Measurements from ENCODE around the gene TUSC2. TPM values are rescaled to one million over a fixed set of nuclear protein-coding genes. Genes with fewer than 3 reads are reported as not detected.

The TUSC2 gene
- total and polyA plus RNA-seq, 2 of the 13 experiments (the other 11 are each of a cell fraction or from before 2014, with no cell fraction given): 36.7 to 39.1 TPM

- TF ChIP-seq ZNF687 (CRISPR knock-in tag; IDR thresholded peaks at IDR 0.05) (peak; percentile 68), ATF3 (CRISPR knock-in tag; IDR thresholded peaks at IDR 0.05) (peak; percentile 19; the same call in 1 of the 2 replicates), ZC3H4 (CRISPR knock-in tag; IDR thresholded peaks at IDR 0.05; ENCODE audit: borderline replicate concordance) (0 out of 2 replicates have a peak, but pooled peaks have one; percentile 32), ZNF383 (CRISPR knock-in tag; IDR thresholded peaks at IDR 0.05; ENCODE audit: borderline replicate concordance) (0 out of 2 replicates have a peak, but pooled peaks have one; percentile 77), THAP9 (CRISPR knock-in tag; IDR thresholded peaks at IDR 0.05; ENCODE audit: borderline replicate concordance) (no peak), HNRNPLL (IDR thresholded peaks at IDR 0.05; ENCODE audit: low read depth, low read length, poor library complexity, severe bottlenecking) (peak; percentile 11), ZNF598 (CRISPR knock-in tag; IDR thresholded peaks at IDR 0.05; ENCODE audit: borderline replicate concordance) (0 out of 2 replicates have a peak, but pooled peaks have one; percentile 13), POLR2G (IDR thresholded peaks at IDR 0.05; ENCODE audit: low read depth, low read length) (peak; percentile 16), ZBTB38 (CRISPR knock-in tag; IDR thresholded peaks at IDR 0.05) (peak; percentile 95), SAP130 (CRISPR knock-in tag; IDR thresholded peaks at IDR 0.05; ENCODE audit: low read depth) (peak; percentile 63), MTA1 (CRISPR knock-in tag; IDR thresholded peaks at IDR 0.05; ENCODE audit: borderline replicate concordance) (peak; percentile 64; the same call in 1 of the 2 replicates), ELF3 (CRISPR knock-in tag; IDR thresholded peaks at IDR 0.05) (0 out of 2 replicates have a peak, but pooled peaks have one; percentile 23), NR2F6 (IDR thresholded peaks at IDR 0.05) (0 out of 2 replicates have a peak, but pooled peaks have one; percentile 9), NR2F6 (CRISPR knock-in tag; IDR thresholded peaks at IDR 0.05) (peak; percentile 76), ZNF564 (CRISPR knock-in tag; IDR thresholded peaks at IDR 0.05) (no peak), SMC3 (IDR thresholded peaks at IDR 0.05; ENCODE audit: low read length) (no peak), SNAPC4 (CRISPR knock-in tag; IDR thresholded peaks at IDR 0.05) (peak; percentile 32; the same call in 1 of the 2 replicates)
These were observed 5.5 kb downstream of the TUSC2 start, which contains the start of gene HYAL2 (continued) for GRCh38 chr3:50322386-50323091.

Measured in HepG2 (cell line).